ENCODE data around the gene SLC45A3.

Gene SLC45A3, protein sequence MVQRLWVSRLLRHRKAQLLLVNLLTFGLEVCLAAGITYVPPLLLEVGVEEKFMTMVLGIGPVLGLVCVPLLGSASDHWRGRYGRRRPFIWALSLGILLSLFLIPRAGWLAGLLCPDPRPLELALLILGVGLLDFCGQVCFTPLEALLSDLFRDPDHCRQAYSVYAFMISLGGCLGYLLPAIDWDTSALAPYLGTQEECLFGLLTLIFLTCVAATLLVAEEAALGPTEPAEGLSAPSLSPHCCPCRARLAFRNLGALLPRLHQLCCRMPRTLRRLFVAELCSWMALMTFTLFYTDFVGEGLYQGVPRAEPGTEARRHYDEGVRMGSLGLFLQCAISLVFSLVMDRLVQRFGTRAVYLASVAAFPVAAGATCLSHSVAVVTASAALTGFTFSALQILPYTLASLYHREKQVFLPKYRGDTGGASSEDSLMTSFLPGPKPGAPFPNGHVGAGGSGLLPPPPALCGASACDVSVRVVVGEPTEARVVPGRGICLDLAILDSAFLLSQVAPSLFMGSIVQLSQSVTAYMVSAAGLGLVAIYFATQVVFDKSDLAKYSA

DNA sequence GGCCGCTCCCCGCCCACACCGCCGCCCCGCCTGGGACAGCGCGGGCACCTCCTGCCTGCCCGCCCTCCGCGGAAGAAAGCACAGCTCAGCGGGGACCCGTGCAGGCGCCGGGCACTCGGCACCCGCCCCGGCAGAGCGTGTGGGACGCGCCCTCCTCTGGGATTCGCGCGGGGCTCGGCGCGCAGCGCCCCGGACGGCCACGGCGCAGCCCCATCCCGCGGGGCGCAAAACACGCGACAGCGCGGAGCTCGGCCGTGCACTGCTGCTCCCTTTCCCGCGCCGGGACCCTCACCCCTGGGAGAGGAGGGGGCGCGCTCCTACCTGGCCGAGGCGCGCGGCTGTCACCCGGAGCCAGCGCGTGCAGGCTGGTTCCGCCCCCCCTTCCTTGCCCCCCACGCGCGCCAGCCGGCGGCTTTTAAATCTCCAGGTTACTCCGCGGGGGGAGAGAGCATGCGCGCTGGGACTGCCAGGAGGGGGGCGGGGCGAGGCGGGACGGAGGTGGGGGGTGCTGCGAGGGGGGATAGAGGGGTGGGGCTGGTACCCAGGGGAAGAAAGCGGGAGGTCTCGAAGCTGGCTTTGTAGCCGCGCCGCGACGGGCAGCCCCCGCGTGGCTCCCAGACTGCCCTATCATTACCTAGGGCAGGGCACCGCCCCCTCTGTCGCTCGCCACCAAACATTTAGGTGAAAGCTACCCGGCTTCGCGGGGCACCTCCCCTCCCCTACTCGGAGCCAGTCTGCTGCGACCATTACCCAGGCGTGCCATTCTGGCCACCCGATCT lies at the start of gene SLC45A3:
Gene SLC45A3 (minus strand): TSS at position 437 of the 779 bp plus-strand sequence. CDS start 15,853 bp downstream, outside the sequence.
- Histone ChIP-seq H3K4me3 (ENCODE audit: low read depth, low read length) (peak within 1 kb of the TSS; percentile 67), H3K36me3 (ENCODE audit: control insufficient read depth in 2 of 2, insufficient read depth in 1 of 2, low read length in 2 of 2) (no peaks in the 10 kb centered on the region), H3K4me1 (ENCODE audit: control insufficient read depth, insufficient read depth, low read length) (no peaks in the 10 kb centered on the region), H3K9me3 (ENCODE audit: control insufficient read depth, insufficient read depth, low read depth, low read length) (no peaks in the 10 kb centered on the region), H3K27ac (ENCODE audit: extremely low read depth, low read depth, low read length) (peak within 1 kb of the TSS; percentile 58; the same call in 1 of the 2 replicates)
- POLR2A ChIA-PET, result interaction anchor here (0.6 to 2.1 kb wide), 5 partner anchors 9 to 69 kb away, joined by 3 to 6 read pairs (median 3); partner anchors contain the start of genes ELK4 and NUCKS1
- CTCF ChIA-PET, result interaction anchor here (0.6 to 6.3 kb wide), 7 partner anchors 19 to 571 kb away, joined by 3 to 65 read pairs (median 4); no protein-coding TSS in a partner anchor
- TF ChIP-seq, protein P1, sequence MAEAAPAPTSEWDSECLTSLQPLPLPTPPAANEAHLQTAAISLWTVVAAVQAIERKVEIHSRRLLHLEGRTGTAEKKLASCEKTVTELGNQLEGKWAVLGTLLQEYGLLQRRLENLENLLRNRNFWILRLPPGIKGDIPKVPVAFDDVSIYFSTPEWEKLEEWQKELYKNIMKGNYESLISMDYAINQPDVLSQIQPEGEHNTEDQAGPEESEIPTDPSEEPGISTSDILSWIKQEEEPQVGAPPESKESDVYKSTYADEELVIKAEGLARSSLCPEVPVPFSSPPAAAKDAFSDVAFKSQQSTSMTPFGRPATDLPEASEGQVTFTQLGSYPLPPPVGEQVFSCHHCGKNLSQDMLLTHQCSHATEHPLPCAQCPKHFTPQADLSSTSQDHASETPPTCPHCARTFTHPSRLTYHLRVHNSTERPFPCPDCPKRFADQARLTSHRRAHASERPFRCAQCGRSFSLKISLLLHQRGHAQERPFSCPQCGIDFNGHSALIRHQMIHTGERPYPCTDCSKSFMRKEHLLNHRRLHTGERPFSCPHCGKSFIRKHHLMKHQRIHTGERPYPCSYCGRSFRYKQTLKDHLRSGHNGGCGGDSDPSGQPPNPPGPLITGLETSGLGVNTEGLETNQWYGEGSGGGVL (tag by site-specific recombination; IDR thresholded peaks at IDR 0.05), result peak; percentile 76
- TF ChIP-seq ZNF76 (tag by site-specific recombination; IDR thresholded peaks at IDR 0.05; ENCODE audit: borderline replicate concordance, low read depth) (peak; percentile 32; the same call in 1 of the 2 replicates), ZNF473 (tag by site-specific recombination; IDR thresholded peaks at IDR 0.05) (no peak), KLF1 (tag by site-specific recombination; IDR thresholded peaks at IDR 0.05) (no peak), ZBTB20 (tag by site-specific recombination; IDR thresholded peaks at IDR 0.05) (peak; percentile 29; the same call in 1 of the 2 replicates), KLF16 (tag by site-specific recombination; IDR thresholded peaks at IDR 0.05) (peak; percentile 34; the same call in 1 of the 2 replicates), GLIS1 (tag by site-specific recombination; IDR thresholded peaks at IDR 0.05) (peak; percentile 82), ZSCAN30 (tag by site-specific recombination; IDR thresholded peaks at IDR 0.05) (peak; percentile 64), GLIS2 (tag by site-specific recombination; IDR thresholded peaks at IDR 0.05) (peak; percentile 78), ZNF184 (tag by site-specific recombination; IDR thresholded peaks at IDR 0.05) (no peak), KLF9 (tag by site-specific recombination; IDR thresholded peaks at IDR 0.05; ENCODE audit: low read depth) (peak; percentile 63), ZNF133 (tag by site-specific recombination; IDR thresholded peaks at IDR 0.05) (no peak), ZNF341 (tag by site-specific recombination; IDR thresholded peaks at IDR 0.05; ENCODE audit: low read depth) (peak; percentile 71), IKZF3 (tag by site-specific recombination; IDR thresholded peaks at IDR 0.05) (0 out of 2 replicates have a peak, but pooled peaks have one; percentile 44), ZIC2 (tag by site-specific recombination; IDR thresholded peaks at IDR 0.05) (peak; percentile 50; the same call in 1 of the 2 replicates), SP7 (tag by site-specific recombination; IDR thresholded peaks at IDR 0.05) (peak; percentile 85), ZNF561 (tag by site-specific recombination; IDR thresholded peaks at IDR 0.05; ENCODE audit: borderline replicate concordance) (0 out of 2 replicates have a peak, but pooled peaks have one; percentile 52), ZFHX2 (tag by site-specific recombination; conservative IDR thresholded peaks at IDR 0.05) (peak; percentile 83), EGR2 (tag by site-specific recombination; IDR thresholded peaks at IDR 0.05; ENCODE audit: low read depth) (peak; percentile 43; the same call in 1 of the 2 replicates), ZNF335 (tag by site-specific recombination; conservative IDR thresholded peaks at IDR 0.05) (peak; percentile 61), ZBTB8A (tag by site-specific recombination; IDR thresholded peaks at IDR 0.05) (0 out of 2 replicates have a peak, but pooled peaks have one; percentile 32), HOXD13 (CRISPR knock-in tag; IDR thresholded peaks at IDR 0.05; ENCODE audit: borderline replicate concordance) (no peak), KLF8 (tag by site-specific recombination; IDR thresholded peaks at IDR 0.05) (0 out of 2 replicates have a peak, but pooled peaks have one; percentile 13), ZNF311 (tag by site-specific recombination; IDR thresholded peaks at IDR 0.05; ENCODE audit: borderline replicate concordance) (no peak)
- TF ChIP-seq, protein P2, sequence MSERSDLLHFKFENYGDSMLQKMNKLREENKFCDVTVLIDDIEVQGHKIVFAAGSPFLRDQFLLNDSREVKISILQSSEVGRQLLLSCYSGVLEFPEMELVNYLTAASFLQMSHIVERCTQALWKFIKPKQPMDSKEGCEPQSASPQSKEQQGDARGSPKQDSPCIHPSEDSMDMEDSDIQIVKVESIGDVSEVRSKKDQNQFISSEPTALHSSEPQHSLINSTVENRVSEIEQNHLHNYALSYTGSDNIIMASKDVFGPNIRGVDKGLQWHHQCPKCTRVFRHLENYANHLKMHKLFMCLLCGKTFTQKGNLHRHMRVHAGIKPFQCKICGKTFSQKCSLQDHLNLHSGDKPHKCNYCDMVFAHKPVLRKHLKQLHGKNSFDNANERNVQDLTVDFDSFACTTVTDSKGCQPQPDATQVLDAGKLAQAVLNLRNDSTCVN (tag by site-specific recombination; optimal IDR thresholded peaks at IDR 0.05), result peak; percentile 95
- TF ChIP-seq, protein P3, sequence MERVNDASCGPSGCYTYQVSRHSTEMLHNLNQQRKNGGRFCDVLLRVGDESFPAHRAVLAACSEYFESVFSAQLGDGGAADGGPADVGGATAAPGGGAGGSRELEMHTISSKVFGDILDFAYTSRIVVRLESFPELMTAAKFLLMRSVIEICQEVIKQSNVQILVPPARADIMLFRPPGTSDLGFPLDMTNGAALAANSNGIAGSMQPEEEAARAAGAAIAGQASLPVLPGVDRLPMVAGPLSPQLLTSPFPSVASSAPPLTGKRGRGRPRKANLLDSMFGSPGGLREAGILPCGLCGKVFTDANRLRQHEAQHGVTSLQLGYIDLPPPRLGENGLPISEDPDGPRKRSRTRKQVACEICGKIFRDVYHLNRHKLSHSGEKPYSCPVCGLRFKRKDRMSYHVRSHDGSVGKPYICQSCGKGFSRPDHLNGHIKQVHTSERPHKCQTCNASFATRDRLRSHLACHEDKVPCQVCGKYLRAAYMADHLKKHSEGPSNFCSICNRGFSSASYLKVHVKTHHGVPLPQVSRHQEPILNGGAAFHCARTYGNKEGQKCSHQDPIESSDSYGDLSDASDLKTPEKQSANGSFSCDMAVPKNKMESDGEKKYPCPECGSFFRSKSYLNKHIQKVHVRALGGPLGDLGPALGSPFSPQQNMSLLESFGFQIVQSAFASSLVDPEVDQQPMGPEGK (tag by site-specific recombination; IDR thresholded peaks at IDR 0.05), result peak; percentile 62
- TF ChIP-seq, protein P4, sequence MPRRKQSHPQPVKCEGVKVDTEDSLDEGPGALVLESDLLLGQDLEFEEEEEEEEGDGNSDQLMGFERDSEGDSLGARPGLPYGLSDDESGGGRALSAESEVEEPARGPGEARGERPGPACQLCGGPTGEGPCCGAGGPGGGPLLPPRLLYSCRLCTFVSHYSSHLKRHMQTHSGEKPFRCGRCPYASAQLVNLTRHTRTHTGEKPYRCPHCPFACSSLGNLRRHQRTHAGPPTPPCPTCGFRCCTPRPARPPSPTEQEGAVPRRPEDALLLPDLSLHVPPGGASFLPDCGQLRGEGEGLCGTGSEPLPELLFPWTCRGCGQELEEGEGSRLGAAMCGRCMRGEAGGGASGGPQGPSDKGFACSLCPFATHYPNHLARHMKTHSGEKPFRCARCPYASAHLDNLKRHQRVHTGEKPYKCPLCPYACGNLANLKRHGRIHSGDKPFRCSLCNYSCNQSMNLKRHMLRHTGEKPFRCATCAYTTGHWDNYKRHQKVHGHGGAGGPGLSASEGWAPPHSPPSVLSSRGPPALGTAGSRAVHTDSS (tag by site-specific recombination; IDR thresholded peaks at IDR 0.05), result 0 out of 2 replicates have a peak, but pooled peaks have one; percentile 13
